ENCODE results near the gene TNNI2.
"Not testable (repeated sequence)": the region's sequence is repeated elsewhere in the genome, so short reads cannot be mapped to it uniquely, and the experiment has no call there.

The TNNI2 gene

DNA sequence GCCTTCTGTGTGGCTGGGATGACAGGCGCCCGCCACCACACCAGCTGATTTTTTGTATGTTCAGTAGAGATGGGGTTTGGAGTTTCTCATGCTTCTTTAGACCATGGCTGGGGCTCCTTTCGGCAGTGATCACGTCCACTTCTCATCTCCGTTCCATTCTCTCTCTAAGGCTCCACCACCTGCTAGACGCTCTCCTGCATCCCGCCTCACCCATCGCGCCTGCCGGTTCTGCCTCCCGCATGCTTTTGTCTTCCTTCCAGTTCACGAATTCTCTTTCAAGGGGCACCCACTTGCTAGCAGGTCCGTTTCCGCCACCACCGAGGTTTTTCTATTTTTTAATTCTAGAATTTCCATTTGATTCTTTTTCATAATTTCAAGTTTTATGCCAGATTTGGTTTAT lies 26.0 kb upstream of the TNNI2 start:
- DNase-seq (ENCODE audit: low read depth), result no peak
- no peak overlapping the region for H3K4me3 ChIP-seq (ENCODE audit: low read depth, low read length)
- TF ChIP-seq, protein P1, sequence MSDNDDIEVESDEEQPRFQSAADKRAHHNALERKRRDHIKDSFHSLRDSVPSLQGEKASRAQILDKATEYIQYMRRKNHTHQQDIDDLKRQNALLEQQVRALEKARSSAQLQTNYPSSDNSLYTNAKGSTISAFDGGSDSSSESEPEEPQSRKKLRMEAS (IDR thresholded peaks at IDR 0.05; ENCODE audit: low read depth, low read length), result no peak
- no peak for TF ChIP-seq POLR2A (IDR thresholded peaks at IDR 0.05; ENCODE audit: extremely low read depth, insufficient read length)
- TF ChIP-seq, protein P2, sequence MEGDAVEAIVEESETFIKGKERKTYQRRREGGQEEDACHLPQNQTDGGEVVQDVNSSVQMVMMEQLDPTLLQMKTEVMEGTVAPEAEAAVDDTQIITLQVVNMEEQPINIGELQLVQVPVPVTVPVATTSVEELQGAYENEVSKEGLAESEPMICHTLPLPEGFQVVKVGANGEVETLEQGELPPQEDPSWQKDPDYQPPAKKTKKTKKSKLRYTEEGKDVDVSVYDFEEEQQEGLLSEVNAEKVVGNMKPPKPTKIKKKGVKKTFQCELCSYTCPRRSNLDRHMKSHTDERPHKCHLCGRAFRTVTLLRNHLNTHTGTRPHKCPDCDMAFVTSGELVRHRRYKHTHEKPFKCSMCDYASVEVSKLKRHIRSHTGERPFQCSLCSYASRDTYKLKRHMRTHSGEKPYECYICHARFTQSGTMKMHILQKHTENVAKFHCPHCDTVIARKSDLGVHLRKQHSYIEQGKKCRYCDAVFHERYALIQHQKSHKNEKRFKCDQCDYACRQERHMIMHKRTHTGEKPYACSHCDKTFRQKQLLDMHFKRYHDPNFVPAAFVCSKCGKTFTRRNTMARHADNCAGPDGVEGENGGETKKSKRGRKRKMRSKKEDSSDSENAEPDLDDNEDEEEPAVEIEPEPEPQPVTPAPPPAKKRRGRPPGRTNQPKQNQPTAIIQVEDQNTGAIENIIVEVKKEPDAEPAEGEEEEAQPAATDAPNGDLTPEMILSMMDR (IDR thresholded peaks at IDR 0.05; ENCODE audit: low read depth, low read length), result no peak
- TF ChIP-seq MYC (IDR thresholded peaks at IDR 0.05; ENCODE audit: low read depth, low read length), result no peak

DNA sequence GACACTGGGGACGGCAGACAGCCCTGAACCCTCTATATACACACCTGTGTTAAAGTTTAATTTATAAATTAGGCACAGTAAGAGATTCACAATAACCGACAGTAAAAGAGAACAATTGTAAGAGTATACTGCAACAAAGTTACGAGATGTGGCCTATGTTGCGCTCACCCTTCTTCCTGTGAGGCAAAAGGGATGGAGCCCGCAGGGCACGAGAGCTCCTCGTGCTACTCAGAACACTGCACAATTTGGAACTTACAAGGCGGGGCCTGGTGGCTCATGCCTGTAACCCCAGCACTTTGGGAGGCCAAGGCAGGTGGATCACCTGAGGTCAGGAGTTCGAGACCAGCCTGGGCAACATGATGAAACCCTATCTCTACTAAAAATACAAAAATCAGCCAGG lies 25.4 kb upstream of the TNNI2 start:
- not testable (repeated sequence) for DNase-seq (ENCODE audit: low read depth); H3K4me3 ChIP-seq (ENCODE audit: low read depth, low read length)

DNA sequence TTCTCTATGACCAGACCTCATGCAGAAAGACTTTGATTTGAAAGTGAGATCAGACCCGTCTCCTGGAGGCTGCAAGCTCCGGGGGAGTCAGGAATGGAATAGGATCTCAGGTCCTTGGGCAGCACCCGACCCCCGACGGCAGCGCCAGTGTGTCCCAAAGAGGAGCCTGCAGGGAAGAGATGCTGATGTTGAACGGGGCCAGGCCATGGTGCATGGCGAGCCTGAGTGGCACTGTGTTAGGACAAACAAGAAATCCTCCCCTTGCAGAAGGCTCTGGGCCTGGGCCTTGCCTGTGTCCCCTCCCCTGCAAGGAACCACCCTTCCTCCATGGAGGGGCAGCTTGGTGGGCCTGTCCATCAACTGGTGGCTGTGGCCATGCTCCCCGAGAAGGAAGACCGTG lies 24.1 kb upstream of the TNNI2 start:
- H3K4me3 ChIP-seq (ENCODE audit: low read depth, low read length), result no peak overlapping the region
- TF ChIP-seq, protein P1 (IDR thresholded peaks at IDR 0.05; ENCODE audit: low read depth, low read length), result no peak
- no peak for TF ChIP-seq MYC (IDR thresholded peaks at IDR 0.05; ENCODE audit: low read depth, low read length)
- TF ChIP-seq, protein P2 (IDR thresholded peaks at IDR 0.05; ENCODE audit: low read depth, low read length), result no peak
- no peak for TF ChIP-seq POLR2A (IDR thresholded peaks at IDR 0.05; ENCODE audit: extremely low read depth, insufficient read length)
- no peak for DNase-seq (ENCODE audit: low read depth)

DNA sequence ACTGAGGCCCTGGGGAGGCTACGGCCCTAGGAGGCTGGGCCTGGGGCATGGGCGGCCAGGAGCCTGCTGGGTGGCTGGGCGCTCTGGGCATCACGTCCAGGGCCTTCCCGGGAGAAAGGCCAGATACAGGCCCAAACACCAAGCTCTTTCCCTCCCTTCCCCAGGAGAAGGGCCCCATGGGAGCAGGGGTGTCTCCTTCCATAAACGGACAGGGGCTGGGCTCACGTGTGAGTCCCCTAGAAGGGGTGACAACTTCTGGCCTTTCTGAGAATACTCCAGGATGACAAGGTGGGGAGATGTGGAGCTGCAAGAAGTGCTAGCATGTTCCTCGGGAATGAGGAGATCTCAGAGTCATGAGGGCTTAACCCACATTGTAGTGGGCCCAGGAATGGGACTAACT lies 23.5 kb upstream of the TNNI2 start:
- TF ChIP-seq, protein P2 (IDR thresholded peaks at IDR 0.05; ENCODE audit: low read depth, low read length), result no peak
- no peak for TF ChIP-seq MYC (IDR thresholded peaks at IDR 0.05; ENCODE audit: low read depth, low read length)
- TF ChIP-seq POLR2A (IDR thresholded peaks at IDR 0.05; ENCODE audit: extremely low read depth, insufficient read length), result no peak
- TF ChIP-seq, protein P1 (IDR thresholded peaks at IDR 0.05; ENCODE audit: low read depth, low read length), result no peak

DNA sequence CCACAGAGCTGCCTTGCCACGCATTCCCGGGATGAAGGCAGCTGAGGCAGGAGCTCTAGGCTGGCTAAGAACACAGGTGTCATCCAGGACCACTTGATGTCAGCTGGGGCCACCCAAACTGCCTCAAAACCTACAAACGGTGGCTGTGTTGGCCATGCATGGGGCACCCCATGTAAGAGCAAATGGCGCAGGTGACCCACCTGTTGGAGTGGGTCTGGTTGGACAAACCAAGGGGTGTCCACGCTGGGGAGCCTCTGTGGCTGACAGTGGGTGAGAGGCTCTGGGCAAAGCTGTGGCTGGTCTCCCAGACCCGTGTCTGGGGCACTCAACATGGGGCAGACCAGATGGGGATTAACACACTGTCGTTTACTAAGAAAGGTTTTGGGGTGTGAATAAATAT lies 23.0 kb upstream of the TNNI2 start:
- no peak overlapping the region for H3K4me3 ChIP-seq (ENCODE audit: low read depth, low read length)
- no peak for DNase-seq (ENCODE audit: low read depth)
- TF ChIP-seq MYC (IDR thresholded peaks at IDR 0.05; ENCODE audit: low read depth, low read length) (no peak), POLR2A (IDR thresholded peaks at IDR 0.05; ENCODE audit: extremely low read depth, insufficient read length) (no peak)
- TF ChIP-seq, protein P2 (IDR thresholded peaks at IDR 0.05; ENCODE audit: low read depth, low read length), result no peak
- TF ChIP-seq, protein P1 (IDR thresholded peaks at IDR 0.05; ENCODE audit: low read depth, low read length), result no peak

More for the DNA sequence above, 23.5 kb upstream of the TNNI2 start:
- no peak for DNase-seq (ENCODE audit: low read depth)
- no peak overlapping the region for H3K4me3 ChIP-seq (ENCODE audit: low read depth, low read length)

DNA sequence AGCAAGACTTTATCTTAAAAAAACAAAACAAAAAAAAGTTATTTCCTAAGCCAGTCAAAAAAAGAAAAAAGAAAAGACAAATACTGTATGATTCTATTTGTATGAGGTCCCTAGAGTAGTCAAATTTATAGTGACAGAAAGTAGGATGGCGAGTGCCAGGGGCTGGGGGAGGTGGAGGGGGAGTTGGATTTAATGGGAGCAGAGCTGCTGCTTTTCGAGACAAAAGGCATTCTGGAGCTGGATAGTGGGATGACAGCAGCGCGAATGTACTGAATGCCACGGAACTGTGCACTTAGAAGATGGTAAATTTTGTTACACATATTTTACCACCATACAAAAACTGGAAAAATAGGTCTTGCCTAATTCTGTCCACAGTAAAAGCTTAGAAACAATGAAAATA lies 21.8 kb upstream of the TNNI2 start:
- TF ChIP-seq MYC (IDR thresholded peaks at IDR 0.05; ENCODE audit: low read depth, low read length), result no peak
- TF ChIP-seq, protein P2 (IDR thresholded peaks at IDR 0.05; ENCODE audit: low read depth, low read length), result no peak
- TF ChIP-seq POLR2A (IDR thresholded peaks at IDR 0.05; ENCODE audit: extremely low read depth, insufficient read length), result no peak
- TF ChIP-seq, protein P1 (IDR thresholded peaks at IDR 0.05; ENCODE audit: low read depth, low read length), result no peak
- DNase-seq (ENCODE audit: low read depth), result no peak
- no peak overlapping the region for H3K4me3 ChIP-seq (ENCODE audit: low read depth, low read length)

Measured in NB4 (cell line).